HG02884 (cell line): Measurements from ENCODE around the gene SDR42E1.
"Not testable (repeated sequence)": the region's sequence is repeated elsewhere in the genome, so short reads cannot be mapped to it uniquely, and the experiment has no call there.

Experiments used
- ATAC-seq: cut with Tn5 transposase; IDR thresholded peaks from one replicate; pipeline ENCODE4 v1.9.1; 2021; ENCODE audit warnings: mild to moderate bottlenecking, moderate library complexity; ENCODE audit not compliant: unreplicated experiment

Gene SDR42E1

GRCh38 chr16:82040296-82040695 lies 29.0 kb upstream of the SDR42E1 start:
- ATAC-seq: no peak

- no peak for ATAC-seq
Measured at GRCh38 chr16:82037666-82038065, 26.4 kb upstream of the SDR42E1 start.

- no peak for ATAC-seq
Measured at GRCh38 chr16:82037251-82037650, 26.0 kb upstream of the SDR42E1 start.

GRCh38 chr16:82034981-82035612 lies 23.8 kb upstream of the SDR42E1 start, which contains the start of gene HSD17B2:
Gene HSD17B2 (plus strand): TSS chr16:82035253. CDS start chr16:82035425, 172 bp downstream.
- ATAC-seq: no peak

- no peak for ATAC-seq
Measured at GRCh38 chr16:82033683-82034300, 22.5 kb upstream of the SDR42E1 start.

- ATAC-seq: no peak
Measured at GRCh38 chr16:82033006-82033405, 21.7 kb upstream of the SDR42E1 start.

GRCh38 chr16:82031116-82032084 lies 20.1 kb upstream of the SDR42E1 start:
- ATAC-seq: no peak

- ATAC-seq: no peak
Measured at GRCh38 chr16:82027629-82028064, 16.4 kb upstream of the SDR42E1 start.

GRCh38 chr16:82024883-82025282 lies 13.6 kb upstream of the SDR42E1 start:
- ATAC-seq: no peak

- no peak for ATAC-seq
Measured at GRCh38 chr16:82024316-82024715, 13.0 kb upstream of the SDR42E1 start.

- no peak for ATAC-seq
Measured at GRCh38 chr16:82023206-82023605, 11.9 kb upstream of the SDR42E1 start.

- no peak for ATAC-seq
Measured at GRCh38 chr16:82020051-82020450, 8.8 kb upstream of the SDR42E1 start.

- ATAC-seq: no peak
Measured at GRCh38 chr16:82019535-82019934, 8.3 kb upstream of the SDR42E1 start.

- no peak for ATAC-seq
Measured at GRCh38 chr16:82017911-82018568, 6.8 kb upstream of the SDR42E1 start.

GRCh38 chr16:82016964-82017363 lies 5.7 kb upstream of the SDR42E1 start:
- no peak for ATAC-seq

- ATAC-seq: no peak
Measured at GRCh38 chr16:82016263-82016662, 5.0 kb upstream of the SDR42E1 start.

GRCh38 chr16:82013139-82013538 lies 1.9 kb upstream of the SDR42E1 start:
- ATAC-seq: no peak

- no peak for ATAC-seq
Measured at GRCh38 chr16:82010649-82011048, 621 bp downstream of the SDR42E1 start.

- not testable (repeated sequence) for ATAC-seq
Measured at GRCh38 chr16:82009789-82010188, 1.5 kb downstream of the SDR42E1 start.

- no peak for ATAC-seq
Measured at GRCh38 chr16:82008957-82009592, 2.2 kb downstream of the SDR42E1 start.
